NCI-H2107 treated with DMSO at 0.1 percent for 48 hours (cell line): ENCODE data around the gene RHBDF1.

Source experiments
- DNase-seq: peaks from one replicate; lab custom pipeline; 2025; ENCODE audit not compliant: unreplicated experiment; lab: John Stamatoyannopoulos, UW

Gene RHBDF1

GRCh38 chr16:72561-73548 lies at the start of gene RHBDF1:
RHBDF1 (minus strand) TSS chr16:72631; CDS start chr16:65015, 7,616 bp downstream.
- DNase-seq: no peak

- no peak for DNase-seq
Observed at GRCh38 chr16:120756-121155, 48.3 kb upstream of the RHBDF1 start.

- no peak for DNase-seq
Observed at GRCh38 chr16:119835-120491, 47.5 kb upstream of the RHBDF1 start.

GRCh38 chr16:119295-119694 lies 46.9 kb upstream of the RHBDF1 start:
- no peak for DNase-seq

- no peak for DNase-seq
Observed at GRCh38 chr16:118857-119256, 46.4 kb upstream of the RHBDF1 start.

- peak; percentile 34 for DNase-seq
Observed at GRCh38 chr16:117379-118365, 45.2 kb upstream of the RHBDF1 start.

- DNase-seq: no peak
Observed at GRCh38 chr16:116015-116414, 43.6 kb upstream of the RHBDF1 start.

- no peak for DNase-seq
Observed at GRCh38 chr16:114327-114726, 41.9 kb upstream of the RHBDF1 start.

GRCh38 chr16:112153-112840 lies 39.9 kb upstream of the RHBDF1 start:
- DNase-seq: no peak

- DNase-seq: peak; percentile 87
Observed at GRCh38 chr16:106623-107324, 34.3 kb upstream of the RHBDF1 start.

- DNase-seq: no peak
Observed at GRCh38 chr16:105521-105920, 33.1 kb upstream of the RHBDF1 start.

- no peak for DNase-seq
Observed at GRCh38 chr16:104928-105327, 32.5 kb upstream of the RHBDF1 start.

- no peak for DNase-seq
Observed at GRCh38 chr16:104355-104754, 31.9 kb upstream of the RHBDF1 start.

GRCh38 chr16:102060-102855 lies 29.8 kb upstream of the RHBDF1 start:
- DNase-seq: no peak

- DNase-seq: no peak
Observed at GRCh38 chr16:101586-101985, 29.2 kb upstream of the RHBDF1 start.

- no peak for DNase-seq
Observed at GRCh38 chr16:100989-101388, 28.6 kb upstream of the RHBDF1 start.

GRCh38 chr16:97822-98221 lies 25.4 kb upstream of the RHBDF1 start:
- DNase-seq: no peak

- peak; percentile 53 for DNase-seq
Observed at GRCh38 chr16:96935-97381, 24.5 kb upstream of the RHBDF1 start.

GRCh38 chr16:94918-95265 lies 22.5 kb upstream of the RHBDF1 start:
- DNase-seq: no peak
